Activated CD4-positive, alpha-beta T cell treated with anti-CD3 and anti-CD28 coated beads, Interleukin-10, Interleukin-2, amounts not matched to agents 100 ng/mL and 50 ng/mL, durations not matched to agents 16 hours and 8 hours (primary cell): ENCODE results near the gene CEP68.
"Not testable (repeated sequence)": the region's sequence is repeated elsewhere in the genome, so short reads cannot be mapped to it uniquely, and the experiment has no call there.

ENCODE experiments used
- DNase-seq: peaks from one replicate; pipeline ENCODE4 v3.0.0-alpha.2; 2020

Gene CEP68

DNA sequence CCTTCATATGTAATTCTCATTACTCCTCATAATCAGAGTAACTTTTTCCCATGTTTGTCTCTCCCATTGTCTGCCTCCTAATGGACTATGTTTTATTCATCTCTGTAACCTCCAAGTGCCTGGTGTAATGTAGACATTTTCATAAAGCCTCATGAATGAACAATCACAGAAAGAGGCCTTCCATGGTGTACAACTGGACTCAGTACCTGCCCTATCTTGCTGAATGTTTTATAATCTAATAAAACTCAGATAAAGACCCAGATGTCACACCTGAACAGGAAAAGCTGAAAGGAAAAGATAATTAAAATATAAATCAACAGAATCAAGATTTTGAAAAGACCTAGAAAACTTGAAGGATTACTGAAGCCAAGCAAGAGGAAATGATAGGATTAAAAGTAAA, 37.0 kb downstream of the CEP68 start:
- DNase-seq = no peak

DNA sequence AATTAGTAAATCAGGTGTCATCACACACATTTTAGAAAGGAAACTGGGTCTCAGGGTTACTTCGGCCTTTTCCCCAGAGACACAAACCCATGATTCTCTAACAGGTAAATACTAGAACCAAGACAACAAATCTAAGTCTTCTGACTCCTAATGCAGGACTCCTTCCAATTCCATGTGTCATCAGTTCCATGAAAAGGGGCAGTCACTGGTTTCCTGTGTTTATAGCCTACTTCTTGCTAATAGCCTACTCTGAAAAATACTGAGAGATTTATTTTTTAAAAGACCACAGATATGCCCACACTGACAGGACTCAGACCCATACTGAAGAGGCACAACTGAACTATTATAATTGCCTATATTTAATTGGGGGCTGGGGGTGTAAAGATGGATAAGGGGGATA, 40.7 kb downstream of the CEP68 start:
- DNase-seq = no peak

DNA sequence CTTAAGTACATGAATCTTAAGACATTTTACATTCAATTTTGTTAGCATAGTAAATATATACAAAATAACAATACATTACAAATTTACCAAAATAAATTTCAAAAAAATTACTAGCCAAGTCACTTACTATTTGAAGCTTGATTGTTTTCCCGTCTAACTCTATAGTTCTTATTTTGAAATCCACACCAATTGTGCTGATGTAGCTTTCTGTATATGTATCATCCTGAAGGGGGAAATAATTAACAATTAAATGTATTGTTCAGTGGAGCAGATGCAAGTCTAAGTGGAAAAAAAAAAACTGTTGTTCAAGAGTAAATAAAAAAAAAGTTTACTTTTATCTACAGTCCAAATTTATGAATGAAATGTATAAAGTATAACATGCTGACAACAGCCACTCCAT, 41.6 kb downstream of the CEP68 start:
- no peak for DNase-seq

DNA sequence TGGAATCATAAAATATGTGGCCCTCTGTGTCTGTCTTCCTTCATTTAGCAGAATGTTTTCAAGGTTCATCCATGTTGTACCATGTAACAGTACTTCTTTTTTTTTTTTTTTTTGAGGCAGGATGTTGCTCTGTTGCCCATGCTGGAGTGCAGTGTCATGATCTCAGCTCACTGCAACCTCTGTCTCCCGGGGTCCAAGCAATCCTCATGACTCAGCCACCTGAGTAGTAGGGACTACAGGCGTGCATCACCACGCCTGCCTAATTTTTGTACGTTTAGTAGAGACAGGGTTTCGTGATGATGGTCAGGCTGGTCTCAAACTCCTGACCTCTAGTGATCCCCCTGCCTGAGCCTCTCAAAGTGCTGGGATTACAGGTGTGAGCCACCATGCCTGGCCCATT, 42.5 kb downstream of the CEP68 start:
- DNase-seq = no peak

DNA sequence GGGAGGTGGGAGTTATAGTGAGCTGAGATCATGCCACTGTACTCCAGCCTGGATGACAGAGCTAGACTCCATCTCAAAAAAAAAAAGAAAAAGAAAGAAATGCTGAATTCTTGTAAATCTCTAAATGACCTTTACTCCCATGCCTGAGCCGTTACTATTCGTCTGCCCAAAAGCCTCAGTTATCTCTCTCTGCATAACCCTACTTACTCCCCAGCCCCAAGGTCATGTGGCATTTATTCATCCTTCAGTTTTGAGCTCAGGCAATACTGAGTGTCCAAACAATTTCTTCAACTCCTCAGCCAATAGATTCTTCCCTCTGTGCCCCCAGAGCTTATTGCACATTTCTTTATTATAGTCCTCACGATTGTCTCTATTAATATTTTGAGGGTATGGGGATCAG, 44.9 kb downstream of the CEP68 start:
- DNase-seq = no peak

DNA sequence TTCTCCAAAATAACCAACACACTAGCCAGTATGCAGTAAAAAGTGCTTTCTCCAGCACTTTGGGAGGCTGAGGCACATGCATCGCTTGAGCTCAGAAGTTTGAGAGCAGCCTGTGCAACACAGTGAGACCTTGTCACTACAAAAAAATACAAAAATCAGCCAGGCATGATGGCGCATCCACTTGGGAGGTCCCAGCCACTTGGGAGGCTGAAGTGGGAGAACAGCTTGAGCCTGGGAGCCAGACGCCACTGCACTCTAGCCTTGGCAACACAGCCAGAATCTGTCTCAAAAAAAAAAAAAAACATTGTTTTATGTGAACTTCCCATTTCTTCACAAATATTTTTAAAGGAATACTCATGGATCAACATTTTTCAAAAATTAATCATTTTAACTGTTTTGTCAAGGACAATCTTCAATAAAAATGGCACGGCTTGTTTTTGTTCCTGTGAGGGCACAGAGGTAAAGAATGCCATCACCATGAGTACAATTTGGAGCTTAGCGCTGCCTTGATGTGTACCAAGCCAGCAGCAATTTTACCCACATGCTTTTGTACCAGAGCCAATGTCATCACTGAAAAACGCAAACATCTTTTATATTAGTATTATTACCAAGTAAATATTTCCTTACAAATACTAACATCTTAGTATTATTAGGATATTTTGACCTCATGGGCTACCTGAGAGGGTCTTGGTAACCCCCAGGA, 46.9 kb downstream of the CEP68 start:
- DNase-seq = no peak

DNA sequence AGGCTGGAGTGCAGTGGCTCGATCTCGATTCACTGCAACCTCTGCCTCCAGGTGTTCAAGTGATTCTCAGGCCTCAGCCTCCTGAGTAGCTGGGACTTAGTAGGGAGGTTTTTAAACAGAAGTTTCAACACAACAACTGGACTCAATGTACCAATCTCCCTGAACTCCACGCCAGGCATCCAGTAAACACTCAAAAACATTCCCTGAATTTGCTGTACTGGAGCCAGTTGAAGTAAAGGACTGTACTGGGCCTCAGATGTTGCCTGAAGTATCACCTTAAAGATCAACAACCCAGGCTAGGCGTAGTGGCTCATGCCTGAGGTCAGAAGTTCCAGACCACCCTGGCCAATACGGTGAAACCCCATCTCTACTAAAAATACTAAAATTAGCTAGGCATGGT, 51.3 kb downstream of the CEP68 start:
- no peak for DNase-seq

DNA sequence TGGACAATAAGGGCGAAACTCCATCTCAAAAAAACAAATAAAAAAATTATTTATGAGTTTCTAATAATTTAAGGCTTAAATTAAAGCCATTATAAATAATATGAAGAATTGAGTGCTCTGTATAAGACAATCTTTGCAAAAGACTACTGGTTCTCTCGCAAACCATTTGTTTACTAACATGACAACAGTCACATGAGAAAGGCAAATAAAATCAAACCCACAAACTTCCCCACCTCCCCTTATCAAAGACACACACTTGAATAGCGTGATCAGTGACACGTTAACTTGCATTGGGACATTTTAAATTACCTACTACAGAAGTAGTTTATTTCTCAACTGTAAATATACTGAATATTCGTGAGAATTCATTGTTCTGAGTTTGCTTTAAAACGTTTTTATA, 52.6 kb downstream of the CEP68 start:
- DNase-seq = no peak

DNA sequence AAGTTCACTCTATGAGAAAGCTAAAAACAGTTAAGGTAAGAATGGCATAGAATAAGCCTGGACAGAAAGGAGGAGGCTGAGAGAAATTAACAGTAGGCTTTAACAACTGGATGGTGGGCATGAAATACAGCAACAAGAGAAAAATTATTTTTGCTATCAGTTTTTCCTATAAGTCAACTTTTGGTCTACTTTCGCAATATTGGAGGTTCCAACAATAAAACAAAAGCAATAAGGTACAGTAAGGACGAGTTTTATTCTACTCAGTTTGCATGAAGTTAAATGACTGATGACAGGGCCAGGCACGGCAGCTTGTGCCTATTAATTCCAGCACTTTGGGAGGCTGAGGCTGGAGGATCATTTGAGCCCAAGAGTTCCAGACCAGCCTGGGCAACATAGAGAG, 56.4 kb downstream of the CEP68 start:
- no peak for DNase-seq

DNA sequence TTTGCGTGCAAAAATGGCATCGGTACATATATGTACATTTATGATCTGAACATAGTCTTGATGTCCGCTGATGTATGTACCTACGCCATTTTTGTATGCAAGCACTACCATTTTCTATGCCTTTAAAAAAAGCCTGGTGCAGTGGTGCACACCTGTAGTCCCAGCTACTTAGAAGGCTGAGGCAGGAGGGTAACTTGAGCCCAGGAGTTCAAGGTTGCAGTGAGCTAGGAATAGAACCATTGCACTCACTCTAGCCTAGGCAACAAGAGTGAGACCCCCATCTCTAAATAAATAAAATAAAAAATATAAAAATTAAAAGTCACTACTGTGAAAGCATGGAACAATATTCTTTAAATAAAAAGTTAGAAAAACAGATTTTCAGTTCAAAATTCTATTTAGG, 57.0 kb downstream of the CEP68 start:
- no peak for DNase-seq

DNA sequence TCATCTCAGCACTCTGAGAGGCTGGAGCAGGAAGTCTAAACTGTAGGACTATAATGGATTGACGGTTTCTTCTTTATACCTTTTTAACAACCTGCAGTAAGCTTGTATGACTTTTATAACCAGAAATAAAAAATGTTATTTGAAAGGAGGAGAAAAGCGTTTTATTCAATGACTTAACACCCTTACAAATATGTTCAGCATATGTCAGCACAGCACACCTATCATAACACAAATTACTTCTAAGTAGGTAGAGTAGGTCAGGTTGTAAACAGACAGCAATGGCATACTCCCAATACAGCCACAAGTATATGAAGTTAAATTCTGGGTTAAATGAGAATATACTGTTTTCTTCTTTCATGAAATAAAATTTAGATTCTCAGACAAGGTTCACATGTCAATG, 57.6 kb downstream of the CEP68 start:
- no peak for DNase-seq

DNA sequence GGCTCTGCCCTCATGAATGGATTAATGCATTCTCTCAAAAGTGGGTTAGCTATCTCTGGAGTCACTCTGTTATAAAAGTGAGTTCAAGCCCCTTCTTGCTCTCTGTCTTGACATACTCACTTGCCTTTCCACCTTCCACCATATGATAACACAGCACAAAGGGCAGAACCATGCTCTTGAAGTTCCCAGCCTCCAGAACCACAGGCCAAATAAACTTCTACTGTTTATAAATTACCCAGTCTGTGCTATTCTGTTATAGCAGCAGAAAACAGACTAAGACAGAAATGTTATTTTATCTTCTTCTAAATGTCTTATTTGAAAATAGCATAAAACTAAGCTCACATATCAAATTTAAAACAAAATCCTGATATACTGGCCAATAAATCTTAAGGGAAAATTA, 58.7 kb downstream of the CEP68 start:
- no peak for DNase-seq

DNA sequence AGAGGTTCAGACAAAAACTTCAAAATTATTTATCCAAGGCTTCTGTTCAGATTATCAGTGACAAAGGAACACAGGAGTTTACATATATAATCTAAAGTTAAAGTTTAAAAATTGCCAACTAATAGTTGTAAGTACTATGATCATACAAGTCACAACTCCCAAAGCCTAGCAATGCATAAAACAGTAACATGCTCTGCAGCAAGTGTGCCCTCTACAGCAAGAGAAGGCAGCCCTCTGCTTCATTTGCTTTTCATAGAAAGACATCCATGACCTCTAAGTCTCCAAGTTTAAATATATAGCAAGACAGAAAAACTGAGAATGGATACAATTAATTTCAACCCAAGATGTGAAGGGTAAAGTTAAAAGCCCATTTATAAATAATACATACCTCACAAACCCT, 60.4 kb downstream of the CEP68 start:
- no peak for DNase-seq

DNA sequence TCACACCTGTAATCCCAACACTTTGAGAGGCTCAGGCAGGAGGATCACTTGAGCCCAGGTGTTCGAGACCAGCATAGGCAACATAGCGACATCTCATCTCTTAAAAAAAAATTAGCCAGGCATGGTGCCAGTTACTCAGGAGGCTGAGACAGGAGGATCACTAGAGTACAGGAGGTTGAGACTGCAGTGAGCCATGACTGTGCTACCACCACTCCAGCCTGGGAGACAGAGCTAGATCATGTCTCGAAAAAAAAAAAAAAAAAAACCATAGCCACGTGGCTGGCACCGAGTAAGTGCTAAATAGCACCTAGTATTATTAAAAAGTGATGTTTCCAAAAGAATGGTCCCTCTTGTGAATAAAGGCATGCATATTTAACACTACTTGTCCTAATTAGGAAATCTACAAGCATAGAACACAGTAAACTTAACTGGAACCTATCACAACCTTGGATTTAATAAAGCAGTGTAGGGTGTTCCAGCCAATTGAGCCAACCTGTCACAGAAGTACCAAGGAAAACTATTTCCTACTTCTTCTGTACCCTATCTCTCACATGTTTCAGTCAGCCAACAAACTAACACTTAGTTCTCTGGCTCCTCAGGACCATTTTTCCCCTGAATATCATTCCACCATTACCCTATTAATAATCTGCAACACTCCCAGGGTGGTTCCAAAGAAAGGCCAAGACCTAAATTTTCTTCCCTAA, 64.9 kb downstream of the CEP68 start:
- DNase-seq = no peak

DNA sequence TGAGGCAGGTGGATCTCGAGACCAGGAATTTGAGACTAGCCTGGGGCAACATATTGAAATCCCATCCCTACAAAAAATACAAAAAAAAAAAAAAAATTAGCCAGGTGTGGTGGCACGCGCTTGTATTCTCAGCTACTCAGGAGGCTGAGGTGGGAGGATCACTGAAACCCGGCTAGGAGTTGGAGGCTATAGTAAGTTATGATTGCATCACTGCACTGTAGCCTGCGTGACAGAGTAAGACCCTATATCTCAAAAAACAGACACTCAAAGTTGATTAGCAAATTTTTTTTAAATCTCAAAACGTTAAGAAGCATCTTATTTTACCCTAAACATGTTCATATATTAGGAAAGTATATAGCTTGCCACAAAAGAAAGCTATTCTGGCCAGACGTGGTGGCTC, 66.1 kb downstream of the CEP68 start:
- no peak for DNase-seq

DNA sequence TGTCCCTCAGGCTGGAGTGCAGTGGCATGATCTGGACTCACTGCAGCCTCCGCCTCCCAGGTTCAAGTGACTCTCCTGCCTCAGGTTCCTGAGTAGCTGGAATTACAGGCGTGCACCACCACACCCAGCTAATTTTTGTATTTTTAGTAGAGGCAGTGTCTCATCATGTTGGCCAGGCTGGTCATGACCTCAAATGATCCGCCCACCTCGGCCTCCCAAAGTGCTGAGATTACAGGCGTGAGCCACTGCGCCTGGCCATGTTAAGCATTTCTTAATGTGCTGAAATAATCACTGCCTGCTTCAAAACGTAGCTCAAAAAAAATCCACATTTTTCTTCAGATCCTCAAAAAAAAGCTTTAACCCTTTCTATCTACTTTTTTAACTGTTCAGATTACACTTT, 69.2 kb downstream of the CEP68 start:
- DNase-seq = not testable (repeated sequence)

DNA sequence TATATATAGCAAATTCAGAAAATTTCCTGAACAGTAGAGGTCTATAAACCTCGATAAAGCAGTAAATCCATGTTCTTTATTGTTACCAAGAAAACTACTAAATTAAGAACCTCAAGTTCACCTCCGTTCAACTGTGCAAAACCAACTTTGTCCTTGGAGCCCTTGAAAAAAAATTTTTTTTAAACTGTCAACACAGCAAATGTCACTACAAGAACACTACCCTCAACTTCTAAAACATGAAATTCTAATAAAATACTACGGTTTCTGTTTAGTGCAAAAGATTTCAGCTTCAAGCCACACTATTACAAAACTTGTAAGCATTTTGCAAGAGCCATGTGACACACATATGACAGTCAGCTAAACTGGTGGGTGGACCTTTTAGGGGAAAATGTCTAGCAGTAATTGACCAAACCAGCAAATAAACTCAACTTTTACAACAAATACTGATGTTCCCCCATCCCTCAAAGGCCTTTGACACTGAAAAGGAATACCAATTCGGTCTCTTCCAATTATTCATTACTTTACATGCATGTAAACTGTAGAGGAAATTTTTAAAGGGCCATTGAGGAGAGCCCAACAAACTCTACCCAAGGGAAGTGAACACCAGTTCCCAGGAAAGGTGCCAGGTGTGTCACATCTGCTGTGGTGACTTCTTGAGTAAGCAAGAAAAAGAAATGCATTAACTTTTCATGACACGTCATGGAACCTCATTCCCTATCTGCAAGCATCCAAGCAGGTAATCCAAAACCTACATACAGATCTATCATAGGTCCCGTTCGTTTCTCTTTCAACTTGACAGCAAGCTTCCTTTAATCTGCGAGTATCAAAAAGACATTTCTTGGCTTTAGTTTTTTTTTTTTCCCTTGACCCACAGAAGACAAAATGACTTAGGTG, 72.3 kb downstream of the CEP68 start:
- DNase-seq = peak; percentile 14

DNA sequence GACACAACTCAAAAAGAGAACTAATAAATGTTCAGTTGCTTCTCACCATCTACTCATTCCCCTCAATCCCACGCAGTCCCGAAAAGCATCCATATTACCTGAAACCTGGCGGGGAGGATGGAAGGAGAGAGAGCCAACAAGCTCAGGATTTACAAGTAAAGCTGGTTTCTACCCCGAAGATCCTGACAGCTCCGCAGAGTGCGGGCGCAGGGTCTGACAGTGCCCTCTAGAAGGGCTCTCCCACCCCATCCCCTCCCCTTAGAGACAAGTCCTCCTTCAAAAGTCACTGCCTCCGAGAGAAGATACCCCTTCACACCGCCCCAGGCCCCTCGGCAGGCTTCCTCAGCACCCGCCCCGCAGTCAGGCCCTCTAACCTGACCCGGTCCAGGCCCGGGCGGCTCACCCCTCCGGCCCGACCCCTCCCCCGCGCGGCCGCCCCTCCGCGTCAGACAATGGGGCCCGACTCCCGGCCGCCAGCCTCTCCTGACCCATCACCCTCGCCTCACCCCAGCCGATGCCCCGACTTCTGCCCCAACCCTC, 73.1 kb downstream of the CEP68 start:
- DNase-seq = peak; percentile 35

DNA sequence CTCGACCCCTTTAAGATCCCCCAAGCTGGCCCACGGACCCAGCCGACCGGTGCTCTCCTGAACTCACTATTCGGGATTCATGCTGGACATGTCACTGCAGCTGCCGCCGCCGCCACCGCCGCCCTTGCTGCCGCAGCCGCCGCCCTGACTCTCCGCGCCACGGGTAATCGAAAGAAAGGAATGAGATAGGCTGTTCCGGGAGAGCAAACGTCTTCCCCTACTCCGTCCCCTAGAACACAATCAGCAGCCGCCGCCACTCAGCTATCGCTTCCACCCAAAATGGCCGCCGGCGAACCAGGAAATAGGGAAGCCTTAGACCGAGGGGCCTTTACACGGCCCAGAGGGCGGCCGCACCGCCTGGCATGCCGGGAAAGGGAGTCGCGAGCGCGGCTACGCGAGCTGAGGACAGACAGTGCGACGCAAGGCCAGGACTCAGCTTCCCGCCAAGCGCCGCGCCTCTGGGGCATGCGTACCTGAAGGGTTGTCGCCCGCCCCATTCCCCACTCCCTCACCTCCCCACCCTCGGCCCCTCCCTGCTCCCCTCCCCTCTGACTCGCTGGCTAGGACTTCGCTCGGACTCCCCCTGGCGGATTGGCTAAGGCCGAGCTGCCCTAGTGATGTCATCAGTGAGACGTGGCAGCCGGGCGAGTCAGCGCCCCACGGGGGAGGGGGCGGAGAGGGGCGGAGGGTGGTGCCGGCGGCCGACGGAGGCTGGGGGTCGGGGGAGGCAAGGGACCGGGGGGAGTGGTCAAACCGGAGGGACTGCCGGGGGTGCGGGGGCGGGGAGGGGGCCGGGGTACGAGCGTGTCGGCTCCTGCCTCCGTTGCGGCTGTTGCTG, 73.8 kb downstream of the CEP68 start, which contains the start of gene RAB1A:
TSS of gene RAB1A (minus strand) at position 281 of the 838 bp plus-strand sequence. CDS start at position 90, 191 bp downstream.
- DNase-seq = peak; percentile 99

DNA sequence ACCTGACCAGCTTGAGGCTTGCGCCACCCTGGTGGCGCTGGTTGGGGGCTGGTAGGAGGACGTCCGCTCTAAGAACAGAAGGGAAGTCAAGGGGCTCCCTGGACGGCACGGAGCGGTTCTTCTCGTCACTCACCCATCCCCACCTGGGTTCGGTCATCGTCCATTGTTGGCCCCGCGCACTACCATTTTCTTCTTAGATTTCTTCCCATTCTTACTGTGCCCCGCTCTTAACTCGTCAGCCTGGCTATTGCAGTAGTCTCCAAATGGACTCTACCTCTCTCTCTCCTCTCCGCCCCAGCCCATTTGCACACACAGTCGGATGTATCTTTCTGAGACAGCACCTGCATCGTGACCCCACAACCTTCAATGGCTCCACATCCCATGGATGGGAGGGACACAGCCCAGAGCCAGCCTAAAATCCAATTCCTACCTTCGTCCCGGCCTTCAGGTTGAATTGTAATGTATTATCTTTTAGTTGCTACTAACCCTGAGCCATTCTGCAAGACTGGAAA, 74.5 kb downstream of the CEP68 start:
- DNase-seq = no peak

DNA sequence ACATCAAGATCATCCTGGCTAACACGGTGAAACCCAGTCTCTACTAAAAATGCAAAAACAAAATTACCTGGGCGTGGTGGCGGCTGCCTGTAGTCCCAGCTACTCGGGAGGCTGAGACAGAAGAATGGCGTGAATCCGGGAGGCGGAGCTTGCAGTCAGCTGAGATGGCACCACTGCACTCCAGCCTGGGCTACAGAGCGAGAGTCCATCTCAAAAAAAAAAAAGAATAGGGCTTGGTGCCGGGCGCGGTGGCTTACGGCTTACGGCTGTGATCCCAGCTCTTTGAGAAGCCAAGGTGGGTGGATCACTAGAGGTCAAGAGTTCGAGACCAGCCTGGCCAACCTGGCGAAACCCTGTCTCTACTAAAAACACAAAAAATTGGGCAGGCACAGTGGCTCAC, 76.7 kb downstream of the CEP68 start:
- not testable (repeated sequence) for DNase-seq

DNA sequence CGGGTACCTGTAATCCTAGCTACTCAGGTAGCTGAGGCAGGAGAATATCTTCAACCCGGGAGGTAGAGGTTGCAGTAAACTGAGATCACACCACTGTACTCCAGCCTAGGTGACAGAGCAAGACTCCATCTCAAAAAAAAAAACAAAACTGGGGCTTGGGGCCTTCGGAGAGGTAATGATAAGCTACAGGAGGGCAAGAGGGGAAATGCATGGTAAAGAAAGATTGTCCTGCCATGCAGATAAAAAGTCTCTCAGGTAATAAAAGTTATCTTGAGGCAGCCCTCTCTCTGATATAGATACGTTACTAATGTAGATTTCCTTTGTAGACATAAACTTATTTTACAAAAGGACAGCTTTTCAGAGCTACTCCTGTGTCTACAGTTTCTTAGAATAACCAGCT, 77.4 kb downstream of the CEP68 start:
- DNase-seq = no peak
